PFSK-1 (cell line): ENCODE measurements around the gene RPS19BP1.

ENCODE experiments used
- FOXP2 ChIP-seq: optimal IDR thresholded peaks from 2 replicates; pipeline ENCODE3; 2011; ENCODE audit warnings: borderline replicate concordance, control low read depth, inconsistent platforms; ENCODE audit not compliant: insufficient read depth; ENCODE audit errors: extremely low read length, extremely low read depth
- POLR2AphosphoS5 ChIP-seq: IDR thresholded peaks from 2 replicates; pipeline ENCODE4 v1.6.1; 2012; ENCODE audit warnings: low read depth, mild to moderate bottlenecking, control low read depth, low read length, moderate library complexity
- REST ChIP-seq, 2 experiments: IDR thresholded peaks; 2 replicates each; pipeline versions ENCODE4 v1.6.1 to v1.8.0; 2011 to 2012; ENCODE audit warnings: low read depth in 2 of 2, low read length in 2 of 2, control low read depth in 1 of 2, inconsistent platforms in 1 of 2, mild to moderate bottlenecking in 1 of 2, moderate library complexity in 1 of 2; ENCODE audit not compliant: insufficient read depth in 1 of 2
- SIN3A ChIP-seq: IDR thresholded peaks from 2 replicates; pipeline ENCODE4 v1.6.1; 2012; ENCODE audit warnings: mild to moderate bottlenecking, low read length, moderate library complexity, borderline replicate concordance; ENCODE audit not compliant: insufficient read depth
- TAF1 ChIP-seq: IDR thresholded peaks from 2 replicates; pipeline ENCODE4 v1.6.1; 2012; ENCODE audit warnings: low read length, control low read depth, borderline replicate concordance; ENCODE audit not compliant: insufficient read depth

Gene RPS19BP1

GRCh38 chr22:39537975-39538374 lies 5.4 kb upstream of the RPS19BP1 start:
- TF ChIP-seq REST (IDR thresholded peaks at IDR 0.05; ENCODE audit: insufficient read depth in 1 of 2, low read depth in 2 of 2, low read length in 2 of 2) (no peak), SIN3A (no peak), POLR2AphosphoS5 (no peak), TAF1 (no peak), FOXP2 (no peak)

- TF ChIP-seq SIN3A (no peak), FOXP2 (no peak), TAF1 (no peak), POLR2AphosphoS5 (no peak), REST (IDR thresholded peaks at IDR 0.05; ENCODE audit: insufficient read depth in 1 of 2, low read depth in 2 of 2, low read length in 2 of 2) (no peak)
Measured at GRCh38 chr22:39536711-39537110, 4.2 kb upstream of the RPS19BP1 start.

- no peak for TF ChIP-seq TAF1
- no peak for TF ChIP-seq REST (IDR thresholded peaks at IDR 0.05; ENCODE audit: insufficient read depth in 1 of 2, low read depth in 2 of 2, low read length in 2 of 2)
- no peak for TF ChIP-seq POLR2AphosphoS5
- TF ChIP-seq FOXP2 = no peak
- no peak for TF ChIP-seq SIN3A
Measured at GRCh38 chr22:39535831-39536449, 3.4 kb upstream of the RPS19BP1 start.

- TF ChIP-seq POLR2AphosphoS5 (no peak), FOXP2 (no peak), SIN3A (no peak), REST (IDR thresholded peaks at IDR 0.05; ENCODE audit: insufficient read depth in 1 of 2, low read depth in 2 of 2, low read length in 2 of 2) (no peak), TAF1 (no peak)
Measured at GRCh38 chr22:39535357-39535725, 2.8 kb upstream of the RPS19BP1 start.
